ENCODE results near the gene UTP25.

- TF ChIP-seq, protein P1, sequence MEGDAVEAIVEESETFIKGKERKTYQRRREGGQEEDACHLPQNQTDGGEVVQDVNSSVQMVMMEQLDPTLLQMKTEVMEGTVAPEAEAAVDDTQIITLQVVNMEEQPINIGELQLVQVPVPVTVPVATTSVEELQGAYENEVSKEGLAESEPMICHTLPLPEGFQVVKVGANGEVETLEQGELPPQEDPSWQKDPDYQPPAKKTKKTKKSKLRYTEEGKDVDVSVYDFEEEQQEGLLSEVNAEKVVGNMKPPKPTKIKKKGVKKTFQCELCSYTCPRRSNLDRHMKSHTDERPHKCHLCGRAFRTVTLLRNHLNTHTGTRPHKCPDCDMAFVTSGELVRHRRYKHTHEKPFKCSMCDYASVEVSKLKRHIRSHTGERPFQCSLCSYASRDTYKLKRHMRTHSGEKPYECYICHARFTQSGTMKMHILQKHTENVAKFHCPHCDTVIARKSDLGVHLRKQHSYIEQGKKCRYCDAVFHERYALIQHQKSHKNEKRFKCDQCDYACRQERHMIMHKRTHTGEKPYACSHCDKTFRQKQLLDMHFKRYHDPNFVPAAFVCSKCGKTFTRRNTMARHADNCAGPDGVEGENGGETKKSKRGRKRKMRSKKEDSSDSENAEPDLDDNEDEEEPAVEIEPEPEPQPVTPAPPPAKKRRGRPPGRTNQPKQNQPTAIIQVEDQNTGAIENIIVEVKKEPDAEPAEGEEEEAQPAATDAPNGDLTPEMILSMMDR (conservative IDR thresholded peaks at IDR 0.05 in 1 of 2, IDR thresholded peaks at IDR 0.05 in 1 of 2; ENCODE audit: extremely low read depth in 1 of 2, insufficient read depth in 1 of 2, low read depth in 1 of 2, low read length in 2 of 2): no peak
- TF ChIP-seq EZH2 (IDR thresholded peaks at IDR 0.05; ENCODE audit: borderline replicate concordance, low read length): no peak
These were observed 48.5 kb downstream of the UTP25 start for GRCh38 chr1:209876078-209876800.

Data from mammary epithelial cell (primary cell).